HCT116 (cell line): Measurements from ENCODE around the gene CASZ1.

Experiments
- CTCF ChIP-seq, 3 experiments: fragments of 200-600 bp in 1 of 3; sonication (generic) in 1 of 3; IDR thresholded peaks in 2 of 3; conservative IDR thresholded peaks in 1 of 3; 2 replicates each; pipeline ENCODE4 v1.5.1; 2012 to 2017; ENCODE audit warnings: low read depth in 2 of 3, low read length in 2 of 3, antibody characterized with exemption in 1 of 3, borderline replicate concordance in 1 of 3, control low read depth in 1 of 3, mild to moderate bottlenecking in 1 of 3, mixed read lengths in 1 of 3, mixed run types in 1 of 3, moderate library complexity in 1 of 3; ENCODE audit not compliant: insufficient read depth in 1 of 3
- MAX ChIP-seq: IDR thresholded peaks from 2 replicates; pipeline ENCODE4 v1.6.1; 2012
- POLR2A ChIP-seq: IDR thresholded peaks from 2 replicates; pipeline ENCODE4 v1.7.0; 2011; ENCODE audit warnings: borderline replicate concordance; ENCODE audit not compliant: insufficient read depth, insufficient read length; ENCODE audit errors: extremely low read depth
- YY1 ChIP-seq: IDR thresholded peaks from 2 replicates; pipeline ENCODE4 v1.6.1; 2011; ENCODE audit warnings: low read length, low read depth, moderate library complexity, mild to moderate bottlenecking; ENCODE audit not compliant: insufficient replicate concordance; ENCODE audit errors: extremely low read depth
- ZFX ChIP-seq: fragments of 450-650 bp; IDR thresholded peaks from 2 replicates; pipeline ENCODE4 v1.6.1; 2017

DNA sequence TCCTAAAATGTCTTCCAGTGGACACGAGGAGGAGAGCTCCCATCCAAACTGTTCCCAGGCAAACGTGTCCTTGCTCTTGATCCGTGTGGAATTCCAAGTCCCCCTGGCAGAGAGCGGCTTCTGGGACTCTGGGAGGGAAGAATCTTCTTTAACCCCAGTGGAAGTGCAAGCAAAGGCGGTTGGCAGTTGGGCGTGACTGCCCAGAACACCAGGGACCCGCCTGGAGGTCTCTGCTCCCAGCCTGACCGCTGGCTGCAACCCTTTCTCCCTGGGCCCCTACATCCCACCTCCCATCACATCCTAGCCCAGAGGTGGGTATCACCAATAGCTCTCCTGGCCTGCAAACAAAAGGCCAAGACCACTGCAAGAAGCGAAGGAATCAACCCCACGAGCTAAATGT is 17.8 kb downstream of the CASZ1 start:
- TF ChIP-seq CTCF (IDR thresholded peaks at IDR 0.05 in 2 of 3, conservative IDR thresholded peaks at IDR 0.05 in 1 of 3; ENCODE audit: borderline replicate concordance in 1 of 3, insufficient read depth in 1 of 3, low read depth in 2 of 3, low read length in 2 of 3) = no peak
- TF ChIP-seq YY1 = no peak
- TF ChIP-seq POLR2A = no peak
- TF ChIP-seq MAX = no peak
- TF ChIP-seq ZFX = no peak
